PFSK-1 (cell line): ENCODE measurements around the gene RABGEF1.

Experiments
- POLR2AphosphoS5 ChIP-seq: IDR thresholded peaks from 2 replicates; pipeline ENCODE4 v1.6.1; 2012; ENCODE audit warnings: low read depth, mild to moderate bottlenecking, control low read depth, low read length, moderate library complexity
- SIN3A ChIP-seq: IDR thresholded peaks from 2 replicates; pipeline ENCODE4 v1.6.1; 2012; ENCODE audit warnings: mild to moderate bottlenecking, low read length, moderate library complexity, borderline replicate concordance; ENCODE audit not compliant: insufficient read depth

- TF ChIP-seq SIN3A, result no peak
- no peak for TF ChIP-seq POLR2AphosphoS5
Measured at GRCh38 chr7:66697449-66698438, 42.8 kb upstream of the RABGEF1 start.
